ENCODE data around the gene CRYBG1. TPM values are rescaled to one million over a fixed set of nuclear protein-coding genes. Genes with fewer than 3 reads are reported as not detected.

The CRYBG1 gene
- total and polyA plus RNA-seq, 2 donors (not counting 1 experiment from before 2014, with no cell fraction given): 9.6 to 47.0 TPM

GRCh38 chr6:106614166-106614565, 253.6 kb downstream of the CRYBG1 start:
- peak overlapping the region; percentile 83 for H3K27ac Mint-ChIP-seq
- TF ChIP-seq CTCF (IDR thresholded peaks at IDR 0.05) (no peak), EZH2 (IDR thresholded peaks at IDR 0.05; ENCODE audit: borderline replicate concordance, insufficient read depth, low read depth, low read length, poor library complexity, severe bottlenecking) (no peak)
- H3K4me1 Mint-ChIP-seq: peaks cover 60% of the 10 kb centered on the region
- POLR2A ChIA-PET: interaction anchor here (0.5 to 0.7 kb wide), 2 partner anchors 231 to 1341 kb away, joined by 3 read pairs; no protein-coding TSS in a partner anchor
- peak overlapping the region; percentile 24 for H3K4me3 Mint-ChIP-seq
- Histone ChIP-seq H3K79me2 (ENCODE audit: control insufficient read depth, insufficient read depth, low read length) (peaks cover 9% of the 10 kb centered on the region), H3K4me2 (replicated peaks; ENCODE audit: low read depth, low read length, poor library complexity, severe bottlenecking) (peak overlapping the region; percentile 19), H3K27ac (ENCODE audit: low read length in 2 of 2) (peak overlapping the region; percentile 27 to 53), H3K4me1 (ENCODE audit: control insufficient read depth in 2 of 2, insufficient read depth in 2 of 2, low read length in 2 of 2) (peaks cover 41 to 42% of the 10 kb centered on the region in 2 donors), H3K9me3 (ENCODE audit: control extremely low read depth in 1 of 3, control insufficient read depth in 2 of 3, insufficient read depth in 1 of 3, low read length in 2 of 3) (no peaks in the 10 kb centered on the region), H3K36me3 (replicated peaks in 1 of 2; ENCODE audit: control extremely low read depth in 1 of 2, control insufficient read depth in 1 of 2, extremely low read depth in 1 of 2, insufficient read depth in 2 of 2, low read length in 1 of 2) (peaks cover 1 to 8% of the 10 kb centered on the region in 2 experiments), H4K20me1 (ENCODE audit: control insufficient read depth, insufficient read depth, low read length, poor library complexity, severe bottlenecking) (no peaks in the 10 kb centered on the region), H3K4me3 (ENCODE audit: control extremely low read depth in 1 of 5, extremely low read depth in 1 of 5, insufficient read depth in 1 of 5, low read depth in 2 of 5, low read length in 4 of 5) (no peak overlapping the region), H3K9ac (ENCODE audit: low read length) (peak overlapping the region; percentile 5), H2AFZ (ENCODE audit: insufficient read depth, low read depth, low read length, poor library complexity, severe bottlenecking) (peak overlapping the region; percentile 29), H3K27me3 (replicated peaks in 1 of 4; ENCODE audit: control extremely low read depth in 1 of 4, control insufficient read depth in 3 of 4, insufficient read depth in 4 of 4, low read length in 3 of 4) (no peaks in the 10 kb centered on the region)
- no peaks in the 10 kb centered on the region for H3K9me3 Mint-ChIP-seq (ENCODE audit: insufficient read depth)
- intact Hi-C loops (cut with micrococcal nuclease): no loop called here
- CTCF ChIA-PET: interaction anchor here (0.9 to 9.1 kb wide), 7 partner anchors 35 to 366 kb away, joined by 3 to 229 read pairs (median 3); no protein-coding TSS in a partner anchor
- no CpG with 5 or more reads among the region's 1 CpG for WGBS (ENCODE audit: insufficient coverage)
- no peak for DNase-seq
- ATAC-seq (ENCODE audit: low read depth): no peak
- no peaks in the 10 kb centered on the region for H3K27me3 Mint-ChIP-seq

GRCh38 chr6:106614592-106615257, 254.2 kb downstream of the CRYBG1 start:
- WGBS (ENCODE audit: insufficient coverage): 10% methylated on average over 2 of the region's 3 CpGs
- TF ChIP-seq CTCF (IDR thresholded peaks at IDR 0.05) (no peak), EZH2 (IDR thresholded peaks at IDR 0.05; ENCODE audit: borderline replicate concordance, insufficient read depth, low read depth, low read length, poor library complexity, severe bottlenecking) (no peak)
- peaks cover 1 to 8% of the 10 kb centered on the region in 2 experiments for H3K36me3 ChIP-seq (replicated peaks in 1 of 2; ENCODE audit: control extremely low read depth in 1 of 2, control insufficient read depth in 1 of 2, extremely low read depth in 1 of 2, insufficient read depth in 2 of 2, low read length in 1 of 2)
- peaks cover 7% of the 10 kb centered on the region for H3K79me2 ChIP-seq (ENCODE audit: control insufficient read depth, insufficient read depth, low read length)
- CTCF ChIA-PET: interaction anchor here (0.9 to 9.1 kb wide), 7 partner anchors 34 to 365 kb away, joined by 3 to 229 read pairs (median 3); no protein-coding TSS in a partner anchor
- peak overlapping the region; percentile 19 for H3K4me2 ChIP-seq (replicated peaks; ENCODE audit: low read depth, low read length, poor library complexity, severe bottlenecking)
- H2AFZ ChIP-seq (ENCODE audit: insufficient read depth, low read depth, low read length, poor library complexity, severe bottlenecking): peak overlapping the region; percentile 29
- POLR2A ChIA-PET: interaction anchor here (0.5 to 0.7 kb wide), 2 partner anchors 231 to 1341 kb away, joined by 3 read pairs; no protein-coding TSS in a partner anchor
- ATAC-seq (ENCODE audit: low read depth) (peak; percentile 45), DNase-seq (no peak)
- no peaks in the 10 kb centered on the region for H3K9me3 ChIP-seq (ENCODE audit: control extremely low read depth in 1 of 3, control insufficient read depth in 2 of 3, insufficient read depth in 1 of 3, low read length in 2 of 3)
- Mint-ChIP-seq H3K9me3 (ENCODE audit: insufficient read depth) (no peaks in the 10 kb centered on the region), H3K27me3 (no peaks in the 10 kb centered on the region), H3K27ac (peak overlapping the region; percentile 83), H3K4me1 (peaks cover 56% of the 10 kb centered on the region), H3K4me3 (peak overlapping the region; percentile 57)
- intact Hi-C loops (cut with micrococcal nuclease): no loop called here
- H3K9ac ChIP-seq (ENCODE audit: low read length): peak overlapping the region; percentile 5
- H3K27me3 ChIP-seq (replicated peaks in 1 of 4; ENCODE audit: control extremely low read depth in 1 of 4, control insufficient read depth in 3 of 4, insufficient read depth in 4 of 4, low read length in 3 of 4): no peaks in the 10 kb centered on the region
- H4K20me1 ChIP-seq (ENCODE audit: control insufficient read depth, insufficient read depth, low read length, poor library complexity, severe bottlenecking): no peaks in the 10 kb centered on the region
- peaks cover 35 to 36% of the 10 kb centered on the region in 2 donors for H3K4me1 ChIP-seq (ENCODE audit: control insufficient read depth in 2 of 2, insufficient read depth in 2 of 2, low read length in 2 of 2)
- peak overlapping the region; percentile 27 to 53 for H3K27ac ChIP-seq (ENCODE audit: low read length in 2 of 2)
- H3K4me3 ChIP-seq (ENCODE audit: control extremely low read depth in 1 of 5, extremely low read depth in 1 of 5, insufficient read depth in 1 of 5, low read depth in 2 of 5, low read length in 4 of 5): no peak overlapping the region

Data from B cell (primary cell).